Placental pericyte (primary cell): ENCODE data around the gene FLT1. TPM values are rescaled to one million over a fixed set of nuclear protein-coding genes. Genes with fewer than 3 reads are reported as not detected.

Experiments used
- total RNA-seq: library from RNA; depleted of rRNA; stranded (reverse); fragments of >200 nt; gene quantifications from 2 replicates; pipeline ENCODE4 v1.2.3, GENCODE V29; 2012

FLT1 gene, protein sequence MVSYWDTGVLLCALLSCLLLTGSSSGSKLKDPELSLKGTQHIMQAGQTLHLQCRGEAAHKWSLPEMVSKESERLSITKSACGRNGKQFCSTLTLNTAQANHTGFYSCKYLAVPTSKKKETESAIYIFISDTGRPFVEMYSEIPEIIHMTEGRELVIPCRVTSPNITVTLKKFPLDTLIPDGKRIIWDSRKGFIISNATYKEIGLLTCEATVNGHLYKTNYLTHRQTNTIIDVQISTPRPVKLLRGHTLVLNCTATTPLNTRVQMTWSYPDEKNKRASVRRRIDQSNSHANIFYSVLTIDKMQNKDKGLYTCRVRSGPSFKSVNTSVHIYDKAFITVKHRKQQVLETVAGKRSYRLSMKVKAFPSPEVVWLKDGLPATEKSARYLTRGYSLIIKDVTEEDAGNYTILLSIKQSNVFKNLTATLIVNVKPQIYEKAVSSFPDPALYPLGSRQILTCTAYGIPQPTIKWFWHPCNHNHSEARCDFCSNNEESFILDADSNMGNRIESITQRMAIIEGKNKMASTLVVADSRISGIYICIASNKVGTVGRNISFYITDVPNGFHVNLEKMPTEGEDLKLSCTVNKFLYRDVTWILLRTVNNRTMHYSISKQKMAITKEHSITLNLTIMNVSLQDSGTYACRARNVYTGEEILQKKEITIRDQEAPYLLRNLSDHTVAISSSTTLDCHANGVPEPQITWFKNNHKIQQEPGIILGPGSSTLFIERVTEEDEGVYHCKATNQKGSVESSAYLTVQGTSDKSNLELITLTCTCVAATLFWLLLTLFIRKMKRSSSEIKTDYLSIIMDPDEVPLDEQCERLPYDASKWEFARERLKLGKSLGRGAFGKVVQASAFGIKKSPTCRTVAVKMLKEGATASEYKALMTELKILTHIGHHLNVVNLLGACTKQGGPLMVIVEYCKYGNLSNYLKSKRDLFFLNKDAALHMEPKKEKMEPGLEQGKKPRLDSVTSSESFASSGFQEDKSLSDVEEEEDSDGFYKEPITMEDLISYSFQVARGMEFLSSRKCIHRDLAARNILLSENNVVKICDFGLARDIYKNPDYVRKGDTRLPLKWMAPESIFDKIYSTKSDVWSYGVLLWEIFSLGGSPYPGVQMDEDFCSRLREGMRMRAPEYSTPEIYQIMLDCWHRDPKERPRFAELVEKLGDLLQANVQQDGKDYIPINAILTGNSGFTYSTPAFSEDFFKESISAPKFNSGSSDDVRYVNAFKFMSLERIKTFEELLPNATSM (N-terminal part only)
- total RNA-seq = 94.3 and 201 TPM in 2 replicates

DNA sequence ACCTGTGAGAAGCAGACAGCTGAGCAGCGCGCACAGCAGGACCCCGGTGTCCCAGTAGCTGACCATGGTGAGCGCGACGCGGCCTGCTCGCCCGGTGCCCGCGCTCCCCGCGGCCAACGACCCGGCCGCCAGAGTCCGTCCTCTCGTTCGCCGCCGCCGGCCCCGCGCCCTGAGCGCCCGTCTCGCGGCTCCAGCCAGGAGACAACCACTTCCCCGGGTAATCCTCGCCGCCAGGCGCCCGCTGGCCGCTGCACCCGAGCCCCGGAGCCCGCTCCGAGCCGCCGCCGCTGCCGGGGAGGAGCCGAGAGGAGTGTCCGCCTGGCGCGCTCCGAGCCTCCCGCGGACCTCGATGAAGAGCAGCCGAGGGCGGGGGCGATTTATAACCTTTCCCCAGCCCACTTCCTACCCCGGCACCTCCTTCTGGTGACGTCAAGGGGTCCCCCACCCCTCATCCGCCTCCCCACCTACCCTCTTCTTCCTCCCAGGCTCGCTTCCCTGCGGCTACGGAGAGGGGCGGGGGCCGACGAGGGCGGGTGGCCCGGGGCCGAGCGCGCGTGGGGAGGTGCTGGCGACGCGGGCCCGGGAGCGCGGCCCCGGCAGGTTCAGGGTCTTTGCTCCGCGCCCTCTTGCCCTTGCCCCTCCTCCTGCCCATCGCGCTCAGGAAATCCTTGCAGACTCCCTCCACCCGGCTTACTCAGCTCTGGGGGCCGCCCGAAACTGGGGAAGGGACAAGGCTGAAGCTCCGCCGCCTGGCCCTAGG is at the start of gene FLT1:
Gene FLT1 (minus strand): TSS at position 351 of the 760 bp plus-strand sequence. CDS start 285 bp downstream, at position 66.

Other genes with a start within 250 kb of the FLT1 start
- gene POMP, start 164.0 kb upstream of the FLT1 start, total RNA-seq = 92.4 and 106 TPM in 2 replicates
- 8.5 and 9.0 TPM in 2 replicates for gene SLC46A3, start 223.8 kb upstream of the FLT1 start, total RNA-seq